Omental fat pad (tissue), 4 donors: ENCODE data around the gene FAM8A1. TPM values are rescaled to one million over a fixed set of nuclear protein-coding genes. Genes with fewer than 3 reads are reported as not detected.

ENCODE experiments used
- ATAC-seq: fragments of 150-250 bp; one replicate; pipeline ENCODE4 v1.9.1; 2016; ENCODE audit warnings: mild to moderate bottlenecking, moderate library complexity; ENCODE audit not compliant: low FRiP score
- DNase-seq: peaks from one replicate; pipeline ENCODE4 v3.0.0-alpha.2; 2019; ENCODE audit warnings: low spot score
- total RNA-seq, 4 donors: library from RNA; depleted of rRNA; stranded (reverse); fragments of >200 nt; gene quantifications; one replicate each; pipeline ENCODE4 v1.1.0, GENCODE V29; 2016
- TF ChIP-seq, protein P1 (sequence below), 3 donors: fragments of 450-650 bp; IDR thresholded peaks; one replicate each; pipeline ENCODE4 v1.5.1; 2016 to 2017; ENCODE audit warnings: antibody characterized with exemption in 3 of 3, mild to moderate bottlenecking in 3 of 3, moderate library complexity in 2 of 3

Gene FAM8A1
- total RNA-seq, 4 donors from 2014 or later: 13.8 to 40.0 (median 27.6) TPM

DNA sequence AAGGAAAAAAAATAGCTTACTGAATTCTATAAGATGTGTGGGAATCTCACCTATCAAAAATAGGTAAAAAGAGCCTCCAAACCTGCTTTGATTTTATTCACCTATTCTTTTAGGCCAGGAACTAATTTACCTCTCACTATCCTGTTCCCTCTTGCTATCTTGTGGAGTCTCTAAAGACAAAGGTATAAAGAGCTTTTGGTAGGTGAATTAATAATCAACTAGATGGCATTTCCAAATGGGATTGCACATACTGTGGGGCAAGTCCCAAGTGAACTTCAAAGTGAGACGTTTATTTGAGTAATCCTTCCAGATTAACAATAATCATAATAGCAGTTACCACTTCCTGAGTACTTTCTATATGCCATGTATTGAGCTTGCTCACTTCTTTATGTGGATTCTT lies 2.8 kb downstream of the FAM8A1 start:
- TF ChIP-seq, protein P1, sequence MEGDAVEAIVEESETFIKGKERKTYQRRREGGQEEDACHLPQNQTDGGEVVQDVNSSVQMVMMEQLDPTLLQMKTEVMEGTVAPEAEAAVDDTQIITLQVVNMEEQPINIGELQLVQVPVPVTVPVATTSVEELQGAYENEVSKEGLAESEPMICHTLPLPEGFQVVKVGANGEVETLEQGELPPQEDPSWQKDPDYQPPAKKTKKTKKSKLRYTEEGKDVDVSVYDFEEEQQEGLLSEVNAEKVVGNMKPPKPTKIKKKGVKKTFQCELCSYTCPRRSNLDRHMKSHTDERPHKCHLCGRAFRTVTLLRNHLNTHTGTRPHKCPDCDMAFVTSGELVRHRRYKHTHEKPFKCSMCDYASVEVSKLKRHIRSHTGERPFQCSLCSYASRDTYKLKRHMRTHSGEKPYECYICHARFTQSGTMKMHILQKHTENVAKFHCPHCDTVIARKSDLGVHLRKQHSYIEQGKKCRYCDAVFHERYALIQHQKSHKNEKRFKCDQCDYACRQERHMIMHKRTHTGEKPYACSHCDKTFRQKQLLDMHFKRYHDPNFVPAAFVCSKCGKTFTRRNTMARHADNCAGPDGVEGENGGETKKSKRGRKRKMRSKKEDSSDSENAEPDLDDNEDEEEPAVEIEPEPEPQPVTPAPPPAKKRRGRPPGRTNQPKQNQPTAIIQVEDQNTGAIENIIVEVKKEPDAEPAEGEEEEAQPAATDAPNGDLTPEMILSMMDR (IDR thresholded peaks at IDR 0.05): no peak
- no peak for ATAC-seq
- DNase-seq: no peak

GRCh38 chr6:17606606-17607005 lies 6.5 kb downstream of the FAM8A1 start:
- no peak for ATAC-seq
- TF ChIP-seq, protein P1 (IDR thresholded peaks at IDR 0.05): no peak
- DNase-seq: no peak

DNA sequence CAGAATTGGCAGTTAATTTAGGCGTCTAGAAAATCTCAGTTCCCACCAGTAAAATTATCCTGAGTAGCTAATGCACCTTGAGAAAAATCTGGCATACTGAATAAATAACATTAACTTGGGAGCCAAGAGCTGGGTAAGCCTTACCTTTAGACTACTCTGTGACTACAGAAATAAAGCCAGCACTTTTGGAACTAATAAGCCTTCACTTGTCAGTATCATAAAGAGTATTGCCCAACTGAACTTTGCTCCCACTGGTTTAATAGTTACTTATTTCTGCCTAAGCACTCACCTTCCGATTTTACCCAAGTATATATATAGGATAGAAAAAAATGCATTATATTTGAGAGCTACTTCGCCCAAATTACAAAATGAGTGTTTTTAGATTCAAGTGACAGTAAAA lies 10.7 kb downstream of the FAM8A1 start:
- no peak for DNase-seq

GRCh38 chr6:17612048-17612447 lies 11.9 kb downstream of the FAM8A1 start:
- TF ChIP-seq, protein P1 (IDR thresholded peaks at IDR 0.05): no peak
- DNase-seq (no peak), ATAC-seq (no peak)

More for the DNA sequence above, 10.7 kb downstream of the FAM8A1 start:
- TF ChIP-seq, protein P1 (IDR thresholded peaks at IDR 0.05): no peak
- ATAC-seq: no peak

- DNase-seq: no peak
- TF ChIP-seq, protein P1 (IDR thresholded peaks at IDR 0.05): no peak
- ATAC-seq: no peak
Observed at GRCh38 chr6:17615794-17616193, 15.7 kb downstream of the FAM8A1 start.

GRCh38 chr6:17621003-17621402 lies 20.9 kb downstream of the FAM8A1 start:
- TF ChIP-seq, protein P1 (IDR thresholded peaks at IDR 0.05): no peak
- ATAC-seq: no peak

GRCh38 chr6:17622144-17622543 lies 22.0 kb downstream of the FAM8A1 start:
- no peak for ATAC-seq
- no peak for DNase-seq

More at GRCh38 chr6:17621003-17621402, 20.9 kb downstream of the FAM8A1 start:
- no peak for DNase-seq

More at GRCh38 chr6:17622144-17622543, 22.0 kb downstream of the FAM8A1 start:
- TF ChIP-seq, protein P1 (IDR thresholded peaks at IDR 0.05): no peak
